Hematopoietic multipotent progenitor cell treated with erythropoietin and hydrocortisone succinate and interleukin-3 and kit ligand, for 17 days (in vitro differentiated cells): ENCODE measurements around the gene XBP1.
"Not testable (repeated sequence)": the region's sequence is repeated elsewhere in the genome, so short reads cannot be mapped to it uniquely, and the experiment has no call there.

Source experiments
- DNase-seq: peaks from one replicate; pipeline ENCODE4 v3.0.0-alpha.2; 2015; ENCODE audit warnings: low spot score

The XBP1 gene

GRCh38 chr22:28800308-28801041, at the start of gene XBP1:
XBP1 (minus strand) TSS chr22:28800569.
- peak; percentile 91 for DNase-seq

- DNase-seq: no peak
Measured at GRCh38 chr22:28846994-28847393, 46.6 kb upstream of the XBP1 start.

- DNase-seq: not testable (repeated sequence)
Measured at GRCh38 chr22:28844277-28844676, 43.9 kb upstream of the XBP1 start.

GRCh38 chr22:28843633-28844032, 43.3 kb upstream of the XBP1 start:
- DNase-seq: no peak

- no peak for DNase-seq
Measured at GRCh38 chr22:28841111-28841510, 40.7 kb upstream of the XBP1 start.

GRCh38 chr22:28838971-28839370, 38.6 kb upstream of the XBP1 start:
- DNase-seq: no peak

- no peak for DNase-seq
Measured at GRCh38 chr22:28837640-28838039, 37.3 kb upstream of the XBP1 start.

GRCh38 chr22:28835630-28836189, 35.3 kb upstream of the XBP1 start:
- DNase-seq: no peak

- no peak for DNase-seq
Measured at GRCh38 chr22:28833276-28833923, 33.0 kb upstream of the XBP1 start.

GRCh38 chr22:28832731-28833130, 32.4 kb upstream of the XBP1 start:
- DNase-seq: no peak

GRCh38 chr22:28831140-28832072, 31.0 kb upstream of the XBP1 start:
- no peak for DNase-seq

- DNase-seq: no peak
Measured at GRCh38 chr22:28830441-28830840, 30.1 kb upstream of the XBP1 start.

GRCh38 chr22:28829358-28830181, 29.2 kb upstream of the XBP1 start:
- DNase-seq: peak; percentile 80

- no peak for DNase-seq
Measured at GRCh38 chr22:28826921-28827320, 26.6 kb upstream of the XBP1 start.

GRCh38 chr22:28826430-28826829, 26.1 kb upstream of the XBP1 start:
- DNase-seq: not testable (repeated sequence)

GRCh38 chr22:28824455-28824854, 24.1 kb upstream of the XBP1 start:
- DNase-seq: not testable (repeated sequence)

- no peak for DNase-seq
Measured at GRCh38 chr22:28822930-28823551, 22.7 kb upstream of the XBP1 start.

- DNase-seq: no peak
Measured at GRCh38 chr22:28821452-28821851, 21.1 kb upstream of the XBP1 start.

- DNase-seq: no peak
Measured at GRCh38 chr22:28820885-28821284, 20.5 kb upstream of the XBP1 start.

- no peak for DNase-seq
Measured at GRCh38 chr22:28819253-28820096, 19.1 kb upstream of the XBP1 start.
